ENCODE data around the gene YTHDF2. TPM values are rescaled to one million over a fixed set of nuclear protein-coding genes. Genes with fewer than 3 reads are reported as not detected.
"Not testable (repeated sequence)": the region's sequence is repeated elsewhere in the genome, so short reads cannot be mapped to it uniquely, and the experiment has no call there.

YTHDF2 gene
- total RNA-seq, 1 donor from 2014 or later: 32.1 TPM

- H3K9me3 ChIP-seq (replicated peaks): no peaks in the 10 kb centered on the region
- H3K27me3 ChIP-seq (ENCODE audit: low read depth): no peaks in the 10 kb centered on the region
- no peak for DNase-seq
- intact Hi-C loops (cut with micrococcal nuclease): no loop called here
- peaks cover 15% of the 10 kb centered on the region for H3K36me3 ChIP-seq
- H3K27ac ChIP-seq (replicated peaks): no peak overlapping the region
- no peaks in the 10 kb centered on the region for H3K4me1 ChIP-seq
- no peak for TF ChIP-seq CTCF (IDR thresholded peaks at IDR 0.05; ENCODE audit: borderline replicate concordance)
- no peak overlapping the region for H3K4me3 ChIP-seq
Measured at GRCh38 chr1:28718586-28719331, 18.0 kb upstream of the YTHDF2 start.

DNA sequence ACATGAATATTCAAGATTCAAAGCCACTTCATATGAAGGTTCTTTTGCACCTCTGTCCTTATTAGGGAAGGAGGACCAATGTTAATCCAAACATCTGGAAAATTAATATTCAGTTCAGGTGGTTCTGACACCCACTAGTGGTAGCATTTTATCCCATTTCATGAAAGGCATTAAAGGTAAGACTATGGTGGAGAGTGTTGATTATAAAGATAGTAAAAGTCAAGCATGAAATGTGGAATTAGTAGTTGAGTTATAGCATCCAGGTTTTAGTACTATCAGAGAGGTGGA, 17.5 kb upstream of the YTHDF2 start:
- DNase-seq: no peak
- Histone ChIP-seq H3K4me3 (no peak overlapping the region), H3K4me1 (no peaks in the 10 kb centered on the region), H3K36me3 (peaks cover 9% of the 10 kb centered on the region), H3K9me3 (replicated peaks) (no peaks in the 10 kb centered on the region), H3K27me3 (ENCODE audit: low read depth) (no peaks in the 10 kb centered on the region), H3K27ac (replicated peaks) (no peak overlapping the region)
- TF ChIP-seq CTCF (IDR thresholded peaks at IDR 0.05; ENCODE audit: borderline replicate concordance): no peak
- intact Hi-C loops (cut with micrococcal nuclease): no loop called here

DNA sequence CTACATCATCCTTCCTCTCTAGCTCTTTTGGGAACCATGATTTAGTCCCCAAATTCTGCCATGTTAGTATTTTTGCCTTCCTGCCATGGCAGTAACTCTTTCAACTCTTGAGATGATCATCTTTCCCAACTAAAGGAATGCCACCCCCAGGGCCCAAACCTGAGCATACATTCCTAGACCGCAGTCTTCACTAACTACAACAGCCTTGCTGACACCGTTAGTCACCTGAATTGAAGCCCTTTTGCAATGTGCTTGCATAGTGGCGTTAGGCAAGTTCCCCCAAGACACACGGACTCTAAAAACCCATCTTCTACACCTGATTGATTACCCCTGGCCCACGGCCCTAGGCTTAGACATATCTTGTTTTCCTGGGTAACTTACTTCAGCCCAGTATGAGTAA, 16.4 kb upstream of the YTHDF2 start:
- Histone ChIP-seq H3K27me3 (ENCODE audit: low read depth) (no peaks in the 10 kb centered on the region), H3K27ac (replicated peaks) (no peak overlapping the region), H3K4me1 (no peaks in the 10 kb centered on the region), H3K36me3 (no peaks in the 10 kb centered on the region), H3K4me3 (no peak overlapping the region), H3K9me3 (replicated peaks) (no peaks in the 10 kb centered on the region)
- no peak for DNase-seq
- no peak for TF ChIP-seq CTCF (IDR thresholded peaks at IDR 0.05; ENCODE audit: borderline replicate concordance)
- intact Hi-C loops (cut with micrococcal nuclease): no loop called here

DNA sequence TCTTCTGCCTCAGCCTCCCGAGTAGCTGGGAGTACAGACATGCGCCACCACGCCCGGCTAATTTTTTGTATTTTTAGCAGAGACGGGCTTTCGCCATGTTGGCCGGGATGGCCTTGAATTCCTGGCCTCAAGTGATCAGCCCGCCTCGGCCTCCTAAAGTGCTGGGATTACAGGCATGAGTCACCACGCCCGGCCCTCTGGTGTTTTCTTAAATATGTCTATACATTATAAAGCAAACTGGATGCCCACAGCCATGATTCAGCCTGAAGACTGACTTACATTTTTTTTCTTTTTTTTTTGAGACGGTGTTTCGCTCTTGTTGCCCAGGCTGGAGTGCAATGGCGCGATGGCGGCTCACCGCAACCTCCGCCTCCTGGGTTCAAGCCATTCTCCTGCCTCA, 14.8 kb upstream of the YTHDF2 start:
- H3K27ac ChIP-seq (replicated peaks); H3K27me3 ChIP-seq (ENCODE audit: low read depth); DNase-seq; H3K4me3 ChIP-seq; H3K4me1 ChIP-seq; intact Hi-C loops (cut with micrococcal nuclease); H3K36me3 ChIP-seq; H3K9me3 ChIP-seq (replicated peaks): not testable (repeated sequence)

DNA sequence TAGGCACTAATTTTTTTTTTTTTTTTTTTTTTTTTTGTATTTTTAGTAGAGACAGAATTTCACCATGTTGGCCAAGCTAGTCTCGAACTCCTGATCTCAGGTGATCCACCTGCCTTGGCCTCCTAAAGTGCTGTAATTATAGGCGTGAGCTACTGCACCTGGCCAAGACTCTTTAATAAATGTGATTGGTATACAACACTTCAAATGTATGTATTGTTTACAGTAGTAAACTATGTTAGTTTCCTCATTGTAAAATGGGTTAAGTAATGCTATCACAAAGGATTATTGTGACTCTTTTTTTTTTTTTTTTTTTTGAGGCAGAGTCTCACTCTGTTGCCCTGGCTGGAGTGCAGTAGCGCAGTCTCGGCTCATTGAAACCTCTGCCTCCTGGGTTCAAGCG, 11.4 kb upstream of the YTHDF2 start:
- H3K27me3 ChIP-seq (ENCODE audit: low read depth); H3K27ac ChIP-seq (replicated peaks); DNase-seq; H3K36me3 ChIP-seq; intact Hi-C loops (cut with micrococcal nuclease); H3K4me3 ChIP-seq; H3K9me3 ChIP-seq (replicated peaks); H3K4me1 ChIP-seq: not testable (repeated sequence)

DNA sequence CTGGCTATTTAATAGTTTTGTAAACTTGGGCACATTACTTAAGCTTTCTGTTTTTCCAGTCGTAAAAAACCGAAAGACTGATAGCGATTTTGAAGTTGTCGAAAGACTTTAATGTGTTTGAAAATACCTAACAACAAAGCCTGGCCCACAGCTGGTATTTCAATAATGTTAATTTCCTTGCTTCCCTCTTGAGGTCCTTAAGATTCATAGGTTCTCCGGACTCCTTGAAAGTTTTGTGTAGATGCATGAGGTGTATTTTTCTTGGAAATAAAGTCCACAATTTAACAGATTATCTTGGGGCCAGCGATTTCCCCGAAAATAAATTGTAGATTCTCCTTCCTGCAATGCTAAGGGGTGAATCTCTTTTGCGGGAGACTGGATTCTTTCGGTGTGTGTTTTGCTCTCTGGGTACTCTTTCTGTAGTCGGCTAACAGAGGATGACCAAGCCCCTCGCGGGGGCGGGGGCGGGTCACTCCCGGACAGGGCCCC, 735 bp upstream of the YTHDF2 start:
- no peak for DNase-seq
- Histone ChIP-seq H3K4me3 (peak overlapping the region; percentile 79), H3K9me3 (replicated peaks) (no peaks in the 10 kb centered on the region), H3K36me3 (peaks cover 30% of the 10 kb centered on the region), H3K27me3 (ENCODE audit: low read depth) (no peaks in the 10 kb centered on the region), H3K27ac (replicated peaks) (peak overlapping the region; percentile 87), H3K4me1 (peaks cover 52% of the 10 kb centered on the region)
- intact Hi-C loops (cut with micrococcal nuclease): no loop called here
- TF ChIP-seq CTCF (IDR thresholded peaks at IDR 0.05; ENCODE audit: borderline replicate concordance): no peak
